ENCODE measurements around the gene C11orf24. TPM values are rescaled to one million over a fixed set of nuclear protein-coding genes. Genes with fewer than 3 reads are reported as not detected.

Gene C11orf24
- total and polyA plus RNA-seq, 2 of the 8 experiments (the other 6 are each of a cell fraction or from before 2014, with no cell fraction given): 45.4 to 51.7 TPM

DNA sequence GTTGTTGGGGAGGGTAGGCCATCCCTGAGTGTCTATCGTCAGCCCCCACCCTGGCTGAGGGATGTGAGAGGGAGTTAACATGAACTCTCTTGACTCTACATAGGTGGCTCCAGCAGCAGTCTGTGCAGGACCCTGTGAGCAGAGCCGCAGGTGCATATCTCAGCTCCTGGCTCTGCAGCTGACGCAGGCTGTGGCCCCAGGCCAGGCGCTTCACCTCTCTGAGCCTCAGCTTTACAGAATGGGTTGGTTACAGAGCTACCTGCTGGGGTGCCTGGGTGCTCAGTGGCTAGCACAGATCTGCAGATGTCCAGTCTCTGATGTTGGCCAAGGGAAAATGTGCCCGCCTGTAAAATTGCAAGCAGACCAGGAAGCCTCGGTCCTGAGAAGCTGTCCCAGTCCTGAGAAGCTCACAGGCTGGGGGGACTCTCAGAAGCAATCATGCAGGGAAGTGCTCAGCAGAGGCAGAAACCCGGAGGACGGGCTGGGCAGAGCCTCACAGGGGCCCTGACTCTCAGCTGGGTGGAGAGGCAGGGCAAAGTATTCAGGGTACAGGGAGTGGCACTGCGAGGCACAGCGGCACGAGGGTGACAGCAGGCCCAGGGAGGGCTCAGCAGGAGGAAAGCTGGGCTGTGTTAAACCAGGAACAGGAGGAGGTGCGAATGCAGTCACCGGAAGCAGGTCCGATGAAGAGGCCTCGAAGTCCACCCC, 24.7 kb upstream of the C11orf24 start (continued):
- no peak for TF ChIP-seq CHD2 (IDR thresholded peaks at IDR 0.05; ENCODE audit: low read length)
- TF ChIP-seq CBX5 (IDR thresholded peaks at IDR 0.05; ENCODE audit: low read depth, low read length): no peak
- no peak for TF ChIP-seq ZNF274 (IDR thresholded peaks at IDR 0.05; ENCODE audit: borderline replicate concordance, extremely low read depth, low read length)
